Astrocyte (in vitro differentiated cells and primary cell): ENCODE measurements around the gene KIF18A. TPM values are rescaled to one million over a fixed set of nuclear protein-coding genes. Genes with fewer than 3 reads are reported as not detected.
A peak's percentile ranks its signal among the peaks of the same experiment; 100 is the strongest.
"Not testable (repeated sequence)": the region's sequence is repeated elsewhere in the genome, so short reads cannot be mapped to it uniquely, and the experiment has no call there.

Experiments used
- DNase-seq: peaks from one replicate; pipeline ENCODE4 v3.0.0-alpha.2; 2010; ENCODE audit warnings: low read depth
- FAIRE-seq: peaks from 2 replicates; lab custom pipeline; 2011; peaks lifted over from hg19 to GRCh38; lab: Jason Lieb, UNC
- H2AFZ ChIP-seq: 2 replicates; pipeline ENCODE4 v1.6.0; 2012; ENCODE audit warnings: low read depth, low read length, inconsistent platforms
- H3K27ac ChIP-seq: 2 replicates; pipeline ENCODE4 v1.5.1; 2011; ENCODE audit warnings: low read depth, low read length, inconsistent platforms
- H3K27me3 ChIP-seq: 2 replicates; pipeline ENCODE4 v1.6.0; 2011; ENCODE audit warnings: low read length, inconsistent platforms; ENCODE audit not compliant: insufficient read depth
- H3K36me3 ChIP-seq: 2 replicates; pipeline ENCODE4 v1.5.1; 2011; ENCODE audit warnings: low read length, inconsistent platforms; ENCODE audit not compliant: insufficient read depth
- H3K4me1 ChIP-seq: 2 replicates; pipeline ENCODE4 v1.5.1; 2011; ENCODE audit warnings: low read length, inconsistent platforms; ENCODE audit not compliant: insufficient read depth
- H3K4me2 ChIP-seq: 2 replicates; pipeline ENCODE4 v1.6.0; 2012; ENCODE audit warnings: low read length, inconsistent platforms
- H3K4me3 ChIP-seq: 2 replicates; pipeline ENCODE4 v1.5.1; 2011; ENCODE audit warnings: low read depth, mild to moderate bottlenecking, low read length, inconsistent platforms; ENCODE audit not compliant: insufficient read depth
- H3K79me2 ChIP-seq: 2 replicates; pipeline ENCODE4 v1.6.0; 2012; ENCODE audit warnings: mild to moderate bottlenecking, low read length, inconsistent platforms; ENCODE audit not compliant: insufficient read depth
- H3K9ac ChIP-seq: 2 replicates; pipeline ENCODE4 v1.6.0; 2012; ENCODE audit warnings: mild to moderate bottlenecking, low read length, inconsistent platforms
- H3K9me3 ChIP-seq: 2 replicates; pipeline ENCODE4 v1.5.1; 2012; ENCODE audit warnings: low read depth, mild to moderate bottlenecking, low read length, inconsistent platforms; ENCODE audit not compliant: insufficient read depth
- H4K20me1 ChIP-seq: 2 replicates; pipeline ENCODE4 v1.6.0; 2012; ENCODE audit warnings: low read length, inconsistent platforms; ENCODE audit not compliant: insufficient read depth
- H3K27ac Mint-ChIP-seq: one replicate; pipeline ENCODE4 v1.8.0; 2021; ENCODE audit warnings: mild to moderate bottlenecking, mixed read lengths; ENCODE audit not compliant: unreplicated experiment
- H3K27me3 Mint-ChIP-seq: one replicate; pipeline ENCODE4 v1.8.0; 2021; ENCODE audit warnings: low read depth, mixed read lengths; ENCODE audit not compliant: unreplicated experiment
- H3K36me3 Mint-ChIP-seq: one replicate; pipeline ENCODE4 v1.8.0; 2021; ENCODE audit warnings: low read depth, mixed read lengths; ENCODE audit not compliant: unreplicated experiment
- H3K4me1 Mint-ChIP-seq: one replicate; pipeline ENCODE4 v1.8.0; 2021; ENCODE audit warnings: low read depth, mixed read lengths; ENCODE audit not compliant: unreplicated experiment
- H3K4me3 Mint-ChIP-seq: one replicate; pipeline ENCODE4 v1.8.0; 2021; ENCODE audit warnings: mild to moderate bottlenecking, moderate library complexity, mixed read lengths; ENCODE audit not compliant: unreplicated experiment
- H3K9me3 Mint-ChIP-seq: one replicate; pipeline ENCODE4 v1.8.0; 2021; ENCODE audit warnings: mild to moderate bottlenecking, mixed read lengths; ENCODE audit not compliant: unreplicated experiment
- CTCF ChIP-seq: IDR thresholded peaks from 2 replicates; pipeline ENCODE4 v1.5.1; 2011; ENCODE audit warnings: low read depth, mild to moderate bottlenecking, inconsistent platforms, low read length, moderate library complexity; ENCODE audit not compliant: insufficient read depth
- EZH2 ChIP-seq: IDR thresholded peaks from 2 replicates; pipeline ENCODE4 v1.6.1; 2012; ENCODE audit warnings: mild to moderate bottlenecking, low read length, inconsistent platforms; ENCODE audit not compliant: insufficient read depth
- total RNA-seq: library from RNA; stranded (reverse); gene quantifications from 2 replicates; pipeline ENCODE4 v1.2.1, GENCODE V29; 2021

Gene KIF18A
- total RNA-seq, 1 donor from 2014 or later = 3.8 TPM

- Mint-ChIP-seq H3K36me3 (no peaks in the 10 kb centered on the region), H3K4me1 (peaks cover 13% of the 10 kb centered on the region), H3K9me3 (no peaks in the 10 kb centered on the region), H3K27ac (no peak overlapping the region), H3K27me3 (no peaks in the 10 kb centered on the region), H3K4me3 (no peak overlapping the region)
- no peak for DNase-seq
- Histone ChIP-seq H3K27ac (no peak overlapping the region), H2AFZ (no peak overlapping the region), H3K9ac (no peak overlapping the region), H3K4me1 (peaks cover 7% of the 10 kb centered on the region), H3K79me2 (peaks cover 90% of the 10 kb centered on the region), H3K4me2 (no peak overlapping the region), H3K27me3 (no peaks in the 10 kb centered on the region), H3K9me3 (no peaks in the 10 kb centered on the region), H3K4me3 (no peak overlapping the region), H4K20me1 (no peaks in the 10 kb centered on the region), H3K36me3 (no peaks in the 10 kb centered on the region)
- no peak for FAIRE-seq
- TF ChIP-seq EZH2 (no peak), CTCF (no peak)
These were observed 3.0 kb downstream of the KIF18A start for GRCh38 chr11:28104984-28105383.

- DNase-seq (no peak), FAIRE-seq (no peak)
- Mint-ChIP-seq H3K4me1 (peaks cover 13% of the 10 kb centered on the region), H3K36me3 (no peaks in the 10 kb centered on the region), H3K27me3 (no peaks in the 10 kb centered on the region), H3K4me3 (no peak overlapping the region), H3K9me3 (peaks cover 2% of the 10 kb centered on the region), H3K27ac (peak overlapping the region; percentile 20)
- Histone ChIP-seq H3K27ac (no peak overlapping the region), H3K9ac (no peak overlapping the region), H3K36me3 (no peaks in the 10 kb centered on the region), H3K4me1 (peaks cover 7% of the 10 kb centered on the region), H4K20me1 (no peaks in the 10 kb centered on the region), H3K79me2 (peaks cover 95% of the 10 kb centered on the region), H3K9me3 (no peaks in the 10 kb centered on the region), H3K4me3 (no peak overlapping the region), H3K4me2 (peak overlapping the region; percentile 21), H2AFZ (no peak overlapping the region), H3K27me3 (no peaks in the 10 kb centered on the region)
- no peak for TF ChIP-seq EZH2
- no peak for TF ChIP-seq CTCF
These were observed 3.5 kb downstream of the KIF18A start for GRCh38 chr11:28104425-28104824.

- DNase-seq = peak; percentile 13
- H4K20me1 ChIP-seq, H3K9me3 Mint-ChIP-seq, H3K27me3 ChIP-seq, H3K4me3 Mint-ChIP-seq, H3K9me3 ChIP-seq, H3K4me3 ChIP-seq, H3K4me1 Mint-ChIP-seq, H3K4me1 ChIP-seq, H3K27ac Mint-ChIP-seq, H3K36me3 Mint-ChIP-seq, H2AFZ ChIP-seq, H3K27ac ChIP-seq, H3K27me3 Mint-ChIP-seq, FAIRE-seq, H3K4me2 ChIP-seq, H3K9ac ChIP-seq, H3K36me3 ChIP-seq: not testable (repeated sequence)
- peaks cover 99% of the 10 kb centered on the region for H3K79me2 ChIP-seq
These were observed 5.7 kb downstream of the KIF18A start for GRCh38 chr11:28102300-28102699.
